Liver (tissue), 9 donors: ENCODE measurements around the gene ARMC2. TPM values are rescaled to one million over a fixed set of nuclear protein-coding genes. Genes with fewer than 3 reads are reported as not detected.

Experiments
- DNase-seq: peaks from one replicate; pipeline ENCODE4 v3.0.0-alpha.2; 2017; ENCODE audit warnings: low spot score
- H3K27ac ChIP-seq, 2 donors: one replicate each; pipeline ENCODE4 v1.7.0; 2013; ENCODE audit warnings: inconsistent platforms in 2 of 2, low read length in 2 of 2, control low read depth in 1 of 2, low read depth in 1 of 2, mild to moderate bottlenecking in 1 of 2
- H3K27me3 ChIP-seq, 4 donors: one replicate each; pipeline versions ENCODE4 v1.6.1 to v1.7.0; 2013; ENCODE audit warnings: low read length in 3 of 4, inconsistent platforms in 1 of 4, mild to moderate bottlenecking in 1 of 4, moderate library complexity in 1 of 4; ENCODE audit not compliant: control insufficient read depth in 4 of 4, insufficient read depth in 4 of 4
- H3K36me3 ChIP-seq, 4 donors: one replicate each; pipeline versions ENCODE4 v1.6.1 to v1.7.0; 2013; ENCODE audit warnings: low read length in 3 of 4, mild to moderate bottlenecking in 3 of 4, low read depth in 1 of 4, moderate library complexity in 1 of 4; ENCODE audit not compliant: control insufficient read depth in 4 of 4, insufficient read depth in 3 of 4
- H3K4me1 ChIP-seq, 4 donors: one replicate each; pipeline versions ENCODE4 v1.6.1 to v1.7.0; 2013; ENCODE audit warnings: low read length in 3 of 4, mild to moderate bottlenecking in 3 of 4, moderate library complexity in 1 of 4; ENCODE audit not compliant: control insufficient read depth in 4 of 4, insufficient read depth in 4 of 4
- H3K4me3 ChIP-seq, 3 donors: one replicate each; pipeline versions ENCODE4 v1.6.1 to v1.7.0; 2013; ENCODE audit warnings: low read length in 3 of 3, control low read depth in 1 of 3, low read depth in 1 of 3, mild to moderate bottlenecking in 1 of 3
- H3K9ac ChIP-seq, 2 donors: one replicate each; pipeline ENCODE4 v1.7.0; 2013; ENCODE audit warnings: low read length in 2 of 2, mild to moderate bottlenecking in 2 of 2, moderate library complexity in 2 of 2, control low read depth in 1 of 2, low read depth in 1 of 2
- H3K9me3 ChIP-seq, 4 donors: one replicate each; pipeline versions ENCODE4 v1.6.1 to v1.7.0; 2013; ENCODE audit warnings: low read length in 3 of 4; ENCODE audit not compliant: control insufficient read depth in 4 of 4
- EGR1 ChIP-seq, 2 donors: IDR thresholded peaks; 2 replicates each; pipeline ENCODE4 v1.6.1; 2016 to 2018; ENCODE audit warnings: antibody characterized with exemption in 2 of 2, low read depth in 2 of 2
- FOXA1 ChIP-seq: IDR thresholded peaks from 2 replicates; pipeline ENCODE4 v1.6.1; 2016; ENCODE audit warnings: antibody characterized with exemption
- GABPA ChIP-seq, 2 donors: IDR thresholded peaks in 1 of 2; conservative IDR thresholded peaks in 1 of 2; 2 replicates each; pipeline ENCODE4 v1.6.1; 2016; ENCODE audit warnings: antibody characterized with exemption in 2 of 2, mild to moderate bottlenecking in 1 of 2, moderate library complexity in 1 of 2
- HNF4A ChIP-seq, 2 donors: conservative IDR thresholded peaks; 2 replicates each; pipeline ENCODE4 v1.6.1; 2016; ENCODE audit warnings: antibody characterized with exemption in 2 of 2, mild to moderate bottlenecking in 2 of 2
- HNF4G ChIP-seq: IDR thresholded peaks from 2 replicates; pipeline ENCODE4 v1.6.1; 2016; ENCODE audit warnings: antibody characterized with exemption
- JUND ChIP-seq, 2 donors: IDR thresholded peaks; 2 replicates each; pipeline ENCODE4 v1.6.1; 2016; ENCODE audit warnings: antibody characterized with exemption in 2 of 2
- NR2F2 ChIP-seq: IDR thresholded peaks from 2 replicates; pipeline ENCODE4 v1.6.1; 2016; ENCODE audit warnings: antibody characterized with exemption
- RAD21 ChIP-seq, 2 donors: IDR thresholded peaks; 2 replicates each; pipeline ENCODE4 v1.6.1; 2016; ENCODE audit warnings: antibody characterized with exemption in 2 of 2, mild to moderate bottlenecking in 2 of 2
- RXRA ChIP-seq, 2 donors: IDR thresholded peaks; 2 replicates each; pipeline ENCODE4 v1.6.1; 2017 to 2018; ENCODE audit warnings: antibody characterized with exemption in 2 of 2, mild to moderate bottlenecking in 1 of 2
- SP1 ChIP-seq: IDR thresholded peaks from 2 replicates; pipeline ENCODE4 v1.6.1; 2018; ENCODE audit warnings: antibody characterized with exemption, mild to moderate bottlenecking
- TAF1 ChIP-seq: conservative IDR thresholded peaks from 2 replicates; pipeline ENCODE4 v1.6.1; 2016; ENCODE audit warnings: antibody characterized with exemption, mild to moderate bottlenecking
- YY1 ChIP-seq: IDR thresholded peaks from 2 replicates; pipeline ENCODE4 v1.6.1; 2016; ENCODE audit warnings: antibody characterized with exemption, mild to moderate bottlenecking
- WGBS: extraction: QIAGEN DNeasy Blood & Tissue Kit; methylation state at CpG from one replicate; pipeline ENCODE4 v1.1.7; 2013; 5-methylcytosine and 5-hydroxymethylcytosine counted together
- polyA plus RNA-seq, 2 donors: library from polyadenylated mRNA; stranded (reverse) in 1 of 2; unstranded in 1 of 2; fragments of 200-250 nt in 1 of 2; fragments of >200 nt in 1 of 2; fragmentation: Nextera tagmentation in 1 of 2; extraction: Ambion mirVana in 1 of 2; gene quantifications; one replicate each; pipeline versions ENCODE4 v1.2.1 to v1.2.3, GENCODE V29; 2013 to 2015
- total RNA-seq, 2 donors: library from RNA; depleted of rRNA; stranded (reverse); fragments of >200 nt; gene quantifications; one replicate each; pipeline ENCODE4 v1.2.3, GENCODE V29; 2014
- TF ChIP-seq, protein P1 (sequence below): IDR thresholded peaks from 2 replicates; pipeline ENCODE4 v1.6.1; 2016; ENCODE audit warnings: antibody characterized with exemption
- TF ChIP-seq, protein P2 (sequence below): IDR thresholded peaks from 2 replicates; pipeline ENCODE4 v1.6.1; 2016; ENCODE audit warnings: antibody characterized with exemption, mild to moderate bottlenecking
- TF ChIP-seq, protein P3 (sequence below): fragments of 150-350 bp; IDR thresholded peaks from 2 replicates; pipeline ENCODE4 v1.5.1; 2017; ENCODE audit warnings: improper control_type of control experiment, low read depth, low read length; ENCODE audit not compliant: missing input control
- TF ChIP-seq, protein P4 (sequence below): IDR thresholded peaks from 2 replicates; pipeline ENCODE4 v1.6.1; 2016; ENCODE audit warnings: antibody characterized with exemption
- TF ChIP-seq, protein P5 (sequence below): IDR thresholded peaks from 2 replicates; pipeline ENCODE4 v1.6.1; 2016; ENCODE audit warnings: antibody characterized with exemption
- donor health status: healthy.
- donor health status: healthy.
- donor health status: healthy.
- donor health status: healthy.
- donor health status: healthy.

Gene ARMC2
- total and polyA plus RNA-seq, 4 donors, result 0.24 to 1.5 (median 0.73) TPM

DNA sequence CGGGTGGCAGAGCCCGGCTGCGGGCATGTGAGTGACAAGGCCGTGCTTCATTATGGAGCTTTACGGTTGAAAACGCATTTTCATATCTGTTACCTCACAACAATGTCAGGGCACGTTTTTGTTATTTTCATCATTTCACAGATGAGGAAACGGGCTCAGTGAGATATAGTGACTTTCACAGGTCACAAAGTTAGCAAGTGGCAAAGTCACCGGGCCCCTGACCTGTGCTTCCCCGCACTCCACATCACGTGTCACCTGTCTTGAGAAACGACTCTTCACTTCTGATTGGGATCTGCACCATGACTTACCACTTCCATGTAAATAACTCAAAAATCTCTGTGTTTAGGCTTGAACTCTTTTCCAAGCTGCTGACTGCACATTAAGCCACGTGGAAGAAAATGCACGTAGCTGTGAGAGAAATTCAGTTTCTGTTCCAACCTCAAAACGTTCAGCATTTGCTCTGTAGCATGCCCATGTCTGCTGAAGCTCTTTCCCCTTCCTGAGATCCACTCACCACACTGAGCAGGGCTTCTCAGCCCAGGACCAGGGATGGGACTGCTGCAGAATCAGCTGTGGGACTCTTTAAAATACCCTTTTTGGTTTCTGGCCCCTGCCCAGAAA is 107.2 kb downstream of the ARMC2 start:
- Histone ChIP-seq H3K4me1 (no peaks in the 10 kb centered on the region), H3K27ac (no peak overlapping the region), H3K36me3 (no peaks in the 10 kb centered on the region), H3K27me3 (no peaks in the 10 kb centered on the region), H3K9ac (no peak overlapping the region), H3K9me3 (no peaks in the 10 kb centered on the region), H3K4me3 (no peak overlapping the region)
- WGBS, result 91% methylated on average over 15 of the region's 15 CpGs
- no peak for DNase-seq
- TF ChIP-seq, protein P1, sequence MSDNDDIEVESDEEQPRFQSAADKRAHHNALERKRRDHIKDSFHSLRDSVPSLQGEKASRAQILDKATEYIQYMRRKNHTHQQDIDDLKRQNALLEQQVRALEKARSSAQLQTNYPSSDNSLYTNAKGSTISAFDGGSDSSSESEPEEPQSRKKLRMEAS, result no peak
- TF ChIP-seq, protein P2, sequence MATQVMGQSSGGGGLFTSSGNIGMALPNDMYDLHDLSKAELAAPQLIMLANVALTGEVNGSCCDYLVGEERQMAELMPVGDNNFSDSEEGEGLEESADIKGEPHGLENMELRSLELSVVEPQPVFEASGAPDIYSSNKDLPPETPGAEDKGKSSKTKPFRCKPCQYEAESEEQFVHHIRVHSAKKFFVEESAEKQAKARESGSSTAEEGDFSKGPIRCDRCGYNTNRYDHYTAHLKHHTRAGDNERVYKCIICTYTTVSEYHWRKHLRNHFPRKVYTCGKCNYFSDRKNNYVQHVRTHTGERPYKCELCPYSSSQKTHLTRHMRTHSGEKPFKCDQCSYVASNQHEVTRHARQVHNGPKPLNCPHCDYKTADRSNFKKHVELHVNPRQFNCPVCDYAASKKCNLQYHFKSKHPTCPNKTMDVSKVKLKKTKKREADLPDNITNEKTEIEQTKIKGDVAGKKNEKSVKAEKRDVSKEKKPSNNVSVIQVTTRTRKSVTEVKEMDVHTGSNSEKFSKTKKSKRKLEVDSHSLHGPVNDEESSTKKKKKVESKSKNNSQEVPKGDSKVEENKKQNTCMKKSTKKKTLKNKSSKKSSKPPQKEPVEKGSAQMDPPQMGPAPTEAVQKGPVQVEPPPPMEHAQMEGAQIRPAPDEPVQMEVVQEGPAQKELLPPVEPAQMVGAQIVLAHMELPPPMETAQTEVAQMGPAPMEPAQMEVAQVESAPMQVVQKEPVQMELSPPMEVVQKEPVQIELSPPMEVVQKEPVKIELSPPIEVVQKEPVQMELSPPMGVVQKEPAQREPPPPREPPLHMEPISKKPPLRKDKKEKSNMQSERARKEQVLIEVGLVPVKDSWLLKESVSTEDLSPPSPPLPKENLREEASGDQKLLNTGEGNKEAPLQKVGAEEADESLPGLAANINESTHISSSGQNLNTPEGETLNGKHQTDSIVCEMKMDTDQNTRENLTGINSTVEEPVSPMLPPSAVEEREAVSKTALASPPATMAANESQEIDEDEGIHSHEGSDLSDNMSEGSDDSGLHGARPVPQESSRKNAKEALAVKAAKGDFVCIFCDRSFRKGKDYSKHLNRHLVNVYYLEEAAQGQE, result no peak
- no peak for TF ChIP-seq HNF4G
- no peak for TF ChIP-seq TAF1
- TF ChIP-seq, protein P3, sequence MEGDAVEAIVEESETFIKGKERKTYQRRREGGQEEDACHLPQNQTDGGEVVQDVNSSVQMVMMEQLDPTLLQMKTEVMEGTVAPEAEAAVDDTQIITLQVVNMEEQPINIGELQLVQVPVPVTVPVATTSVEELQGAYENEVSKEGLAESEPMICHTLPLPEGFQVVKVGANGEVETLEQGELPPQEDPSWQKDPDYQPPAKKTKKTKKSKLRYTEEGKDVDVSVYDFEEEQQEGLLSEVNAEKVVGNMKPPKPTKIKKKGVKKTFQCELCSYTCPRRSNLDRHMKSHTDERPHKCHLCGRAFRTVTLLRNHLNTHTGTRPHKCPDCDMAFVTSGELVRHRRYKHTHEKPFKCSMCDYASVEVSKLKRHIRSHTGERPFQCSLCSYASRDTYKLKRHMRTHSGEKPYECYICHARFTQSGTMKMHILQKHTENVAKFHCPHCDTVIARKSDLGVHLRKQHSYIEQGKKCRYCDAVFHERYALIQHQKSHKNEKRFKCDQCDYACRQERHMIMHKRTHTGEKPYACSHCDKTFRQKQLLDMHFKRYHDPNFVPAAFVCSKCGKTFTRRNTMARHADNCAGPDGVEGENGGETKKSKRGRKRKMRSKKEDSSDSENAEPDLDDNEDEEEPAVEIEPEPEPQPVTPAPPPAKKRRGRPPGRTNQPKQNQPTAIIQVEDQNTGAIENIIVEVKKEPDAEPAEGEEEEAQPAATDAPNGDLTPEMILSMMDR, result no peak
- TF ChIP-seq GABPA (IDR thresholded peaks at IDR 0.05 in 1 of 2, conservative IDR thresholded peaks at IDR 0.05 in 1 of 2), result no peak
- TF ChIP-seq RAD21 (IDR thresholded peaks at IDR 0.05), result no peak
- TF ChIP-seq NR2F2, result no peak
- no peak for TF ChIP-seq SP1
- no peak for TF ChIP-seq RXRA (IDR thresholded peaks at IDR 0.05)
- TF ChIP-seq, protein P4, sequence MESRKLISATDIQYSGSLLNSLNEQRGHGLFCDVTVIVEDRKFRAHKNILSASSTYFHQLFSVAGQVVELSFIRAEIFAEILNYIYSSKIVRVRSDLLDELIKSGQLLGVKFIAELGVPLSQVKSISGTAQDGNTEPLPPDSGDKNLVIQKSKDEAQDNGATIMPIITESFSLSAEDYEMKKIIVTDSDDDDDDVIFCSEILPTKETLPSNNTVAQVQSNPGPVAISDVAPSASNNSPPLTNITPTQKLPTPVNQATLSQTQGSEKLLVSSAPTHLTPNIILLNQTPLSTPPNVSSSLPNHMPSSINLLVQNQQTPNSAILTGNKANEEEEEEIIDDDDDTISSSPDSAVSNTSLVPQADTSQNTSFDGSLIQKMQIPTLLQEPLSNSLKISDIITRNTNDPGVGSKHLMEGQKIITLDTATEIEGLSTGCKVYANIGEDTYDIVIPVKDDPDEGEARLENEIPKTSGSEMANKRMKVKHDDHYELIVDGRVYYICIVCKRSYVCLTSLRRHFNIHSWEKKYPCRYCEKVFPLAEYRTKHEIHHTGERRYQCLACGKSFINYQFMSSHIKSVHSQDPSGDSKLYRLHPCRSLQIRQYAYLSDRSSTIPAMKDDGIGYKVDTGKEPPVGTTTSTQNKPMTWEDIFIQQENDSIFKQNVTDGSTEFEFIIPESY, result no peak
- no peak for TF ChIP-seq HNF4A (conservative IDR thresholded peaks at IDR 0.05)
- TF ChIP-seq FOXA1, result no peak

DNA sequence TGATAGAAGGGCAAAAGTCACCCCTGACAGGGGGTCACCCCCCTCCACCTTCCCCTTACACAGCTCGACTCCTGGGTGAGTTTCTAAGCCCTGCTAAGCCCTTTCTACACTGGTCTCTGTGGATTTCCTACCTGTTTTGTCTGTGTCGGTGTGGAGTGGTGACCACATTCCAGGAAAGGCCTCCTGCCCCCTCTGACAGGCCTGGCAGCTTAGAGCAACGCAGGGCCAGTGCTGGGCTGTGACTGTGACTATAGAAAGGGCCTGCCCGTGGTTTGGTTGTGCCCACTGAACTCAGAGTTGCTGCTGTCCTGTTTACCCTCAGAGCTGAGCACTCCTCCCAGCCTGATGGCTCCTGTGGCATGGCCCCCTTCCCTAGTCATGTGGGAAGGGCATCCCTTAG is 109.0 kb downstream of the ARMC2 start:
- Histone ChIP-seq H3K9me3 (no peaks in the 10 kb centered on the region), H3K4me3 (no peak overlapping the region), H3K36me3 (no peaks in the 10 kb centered on the region), H3K27me3 (no peaks in the 10 kb centered on the region), H3K9ac (no peak overlapping the region), H3K4me1 (no peaks in the 10 kb centered on the region), H3K27ac (no peak overlapping the region)
- no peak for DNase-seq
- WGBS, result 89% methylated on average over 4 of the region's 4 CpGs
- TF ChIP-seq, protein P1, result no peak
- no peak for TF ChIP-seq TAF1
- TF ChIP-seq GABPA (IDR thresholded peaks at IDR 0.05 in 1 of 2, conservative IDR thresholded peaks at IDR 0.05 in 1 of 2), result no peak
- no peak for TF ChIP-seq RAD21 (IDR thresholded peaks at IDR 0.05)
- no peak for TF ChIP-seq FOXA1
- TF ChIP-seq, protein P4, result no peak
- no peak for TF ChIP-seq JUND (IDR thresholded peaks at IDR 0.05)
- TF ChIP-seq, protein P3, result no peak
- no peak for TF ChIP-seq EGR1 (IDR thresholded peaks at IDR 0.05; ENCODE audit: low read depth in 2 of 2)
- TF ChIP-seq SP1, result no peak
- no peak for TF ChIP-seq RXRA (IDR thresholded peaks at IDR 0.05)
- TF ChIP-seq, protein P5, sequence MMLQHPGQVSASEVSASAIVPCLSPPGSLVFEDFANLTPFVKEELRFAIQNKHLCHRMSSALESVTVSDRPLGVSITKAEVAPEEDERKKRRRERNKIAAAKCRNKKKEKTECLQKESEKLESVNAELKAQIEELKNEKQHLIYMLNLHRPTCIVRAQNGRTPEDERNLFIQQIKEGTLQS, result no peak
- TF ChIP-seq HNF4A (conservative IDR thresholded peaks at IDR 0.05), result no peak
- no peak for TF ChIP-seq YY1
